ENCODE data around the gene FRMD4B.
A peak's percentile ranks its signal among the peaks of the same experiment; 100 is the strongest.

Gene FRMD4B

DNA sequence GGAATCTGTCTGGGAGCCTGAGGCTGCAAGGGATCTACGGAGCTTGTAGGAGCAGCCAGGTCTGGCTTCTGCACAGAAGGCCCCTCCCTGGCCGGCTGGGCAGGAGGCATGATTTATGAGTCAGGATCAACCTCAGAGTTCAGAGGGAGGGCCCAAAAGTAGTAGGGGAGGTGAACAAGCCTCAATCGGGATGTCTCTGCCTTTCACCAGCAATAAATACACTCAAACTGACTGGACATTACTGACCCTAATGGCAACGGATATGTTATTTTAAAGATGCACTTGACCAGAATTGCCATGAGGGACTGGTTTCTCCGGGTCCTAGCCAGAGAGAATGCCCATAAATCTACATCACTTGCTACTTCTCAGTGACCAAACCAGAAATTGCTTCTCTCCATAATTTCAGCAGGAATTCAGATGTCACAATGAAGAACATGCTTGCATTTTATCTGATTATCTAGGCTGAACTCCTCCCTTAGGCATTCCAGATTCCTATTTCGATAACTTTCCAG is 153.9 kb downstream of the FRMD4B start:
- no peak for DNase-seq (ENCODE audit: low read depth)
- no peak overlapping the region for H3K4me3 ChIP-seq (ENCODE audit: low read depth, low read length)

DNA sequence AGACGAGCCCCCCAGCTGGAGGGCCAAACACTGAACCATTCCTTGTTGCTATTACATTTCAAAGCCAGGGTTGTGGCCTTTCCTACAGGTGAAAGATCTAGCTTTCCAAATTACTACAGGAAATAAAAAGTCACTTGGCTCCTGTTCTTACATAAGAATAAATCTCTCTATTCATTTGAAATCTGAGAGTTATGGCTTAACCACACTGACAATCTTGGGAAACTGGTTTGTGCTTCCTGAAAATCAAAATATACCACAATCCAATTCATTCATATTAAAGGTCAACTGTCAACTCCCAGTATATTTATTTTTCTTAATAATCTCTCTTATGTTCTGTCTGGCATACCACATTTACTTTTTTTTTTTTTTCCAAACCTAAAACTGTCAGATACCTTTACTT is 159.8 kb downstream of the FRMD4B start:
- no peak for DNase-seq (ENCODE audit: low read depth)
- H3K4me3 ChIP-seq (ENCODE audit: low read depth, low read length): no peak overlapping the region

- no peak for DNase-seq (ENCODE audit: low read depth)
- H3K4me3 ChIP-seq (ENCODE audit: low read depth, low read length): no peak overlapping the region
These were observed 166.7 kb downstream of the FRMD4B start for GRCh38 chr3:69219101-69219708.

GRCh38 chr3:69218079-69218478 is 167.8 kb downstream of the FRMD4B start:
- no peak for DNase-seq (ENCODE audit: low read depth)
- H3K4me3 ChIP-seq (ENCODE audit: low read depth, low read length): no peak overlapping the region

DNA sequence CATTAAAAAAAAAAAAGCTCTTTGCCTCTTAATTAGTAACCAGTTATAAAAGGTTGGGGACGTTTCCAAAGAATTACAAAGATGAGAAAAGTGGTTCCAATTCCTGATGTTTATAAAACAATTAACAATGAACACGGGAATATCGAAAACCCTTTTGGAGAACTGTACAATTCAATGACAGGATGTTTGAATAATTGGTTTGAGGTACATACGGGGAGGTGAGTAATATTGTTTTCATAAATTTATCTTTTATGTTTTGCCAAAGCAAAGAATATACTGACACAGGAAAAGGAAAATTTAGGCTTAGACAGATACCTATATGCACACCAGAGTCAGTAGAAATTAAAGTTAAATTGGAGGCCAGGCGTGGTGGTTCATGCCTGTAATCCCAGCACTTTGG is 168.9 kb downstream of the FRMD4B start:
- no peak for DNase-seq (ENCODE audit: low read depth)
- H3K4me3 ChIP-seq (ENCODE audit: low read depth, low read length): no peak overlapping the region

DNA sequence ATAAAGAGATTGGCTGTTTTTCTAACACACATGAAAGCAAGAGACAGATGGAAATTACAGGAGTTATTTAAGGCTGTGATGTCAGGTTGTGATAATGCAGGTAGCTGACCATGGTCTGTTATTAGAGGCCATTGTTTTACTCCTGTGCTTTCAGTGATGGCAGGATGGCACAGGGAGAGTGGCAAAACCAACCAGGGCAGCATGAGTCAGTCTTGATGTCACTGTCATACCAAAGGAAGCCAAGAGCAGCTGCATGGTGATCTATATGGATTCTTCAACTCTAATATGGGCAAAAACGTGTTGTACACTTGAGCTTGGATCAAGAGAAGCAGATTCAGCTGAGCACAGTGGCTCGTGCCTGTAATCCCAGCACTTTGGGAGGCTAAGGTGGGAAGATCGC is 171.6 kb downstream of the FRMD4B start:
- H3K4me3 ChIP-seq (ENCODE audit: low read depth, low read length): no peak overlapping the region
- DNase-seq (ENCODE audit: low read depth): no peak

DNA sequence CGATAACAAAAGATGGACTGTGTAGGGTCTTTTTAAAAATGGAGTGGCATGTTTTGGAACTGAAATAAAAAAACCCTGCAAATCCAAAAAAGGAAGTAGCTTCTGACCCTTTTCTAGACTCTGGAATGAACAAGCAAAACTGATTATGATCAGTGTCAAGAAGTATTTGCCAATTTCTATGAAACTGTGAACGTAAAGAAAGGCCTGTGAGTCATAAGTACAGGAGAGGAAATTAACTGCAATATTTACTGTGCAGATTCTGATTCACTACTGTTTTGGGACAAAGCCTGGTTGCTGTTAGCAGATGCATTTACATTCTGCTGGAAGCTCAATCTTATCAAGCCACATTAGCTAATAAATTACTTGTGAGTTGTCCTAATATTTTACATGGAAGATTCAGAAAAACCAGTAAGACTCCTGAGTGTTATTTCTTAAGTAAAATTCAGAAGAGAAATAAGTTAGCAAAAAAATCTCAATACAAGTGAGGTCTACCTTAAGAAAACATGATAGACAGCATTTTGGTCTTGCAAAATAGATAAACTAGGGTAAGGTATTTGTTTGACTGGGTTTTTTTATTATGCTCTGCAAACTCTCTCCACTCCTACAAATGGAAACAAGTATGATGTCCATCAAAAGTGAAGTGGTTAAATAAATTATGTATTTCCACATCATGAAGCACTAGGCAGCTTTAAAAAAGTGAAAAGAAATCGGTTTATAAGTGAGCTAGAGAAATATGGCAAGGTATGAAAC is 173.3 kb downstream of the FRMD4B start:
- DNase-seq (ENCODE audit: low read depth): peak; percentile 60
- H3K4me3 ChIP-seq (ENCODE audit: low read depth, low read length): no peak overlapping the region

- no peak overlapping the region for H3K4me3 ChIP-seq (ENCODE audit: low read depth, low read length)
- DNase-seq (ENCODE audit: low read depth): no peak
These were observed 175.7 kb downstream of the FRMD4B start for GRCh38 chr3:69210068-69210730.

GRCh38 chr3:69209413-69209812 is 176.5 kb downstream of the FRMD4B start:
- DNase-seq (ENCODE audit: low read depth): no peak
- H3K4me3 ChIP-seq (ENCODE audit: low read depth, low read length): no peak overlapping the region

- no peak for DNase-seq (ENCODE audit: low read depth)
- no peak overlapping the region for H3K4me3 ChIP-seq (ENCODE audit: low read depth, low read length)
These were observed 178.9 kb downstream of the FRMD4B start for GRCh38 chr3:69207031-69207430.

DNA sequence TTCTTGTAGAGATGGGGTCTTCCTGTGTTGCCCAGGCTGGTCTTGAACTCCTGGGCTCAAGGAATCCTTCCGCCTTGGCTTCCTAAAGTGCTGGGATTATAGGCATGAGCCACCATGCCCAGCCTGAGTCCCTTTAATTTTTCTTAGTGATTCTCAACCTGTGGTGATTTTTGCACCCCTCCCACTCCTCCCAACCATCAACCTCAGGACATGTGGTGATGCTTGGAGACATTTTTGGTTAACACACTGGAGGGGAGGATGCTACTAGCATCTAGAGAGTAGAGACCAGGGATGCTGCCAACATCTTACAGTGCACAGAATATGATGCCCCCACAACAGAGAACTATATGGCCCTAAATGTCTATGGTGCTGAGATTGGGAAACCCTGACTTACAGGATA is 180.5 kb downstream of the FRMD4B start:
- DNase-seq (ENCODE audit: low read depth): no peak
- H3K4me3 ChIP-seq (ENCODE audit: low read depth, low read length): no peak overlapping the region

DNA sequence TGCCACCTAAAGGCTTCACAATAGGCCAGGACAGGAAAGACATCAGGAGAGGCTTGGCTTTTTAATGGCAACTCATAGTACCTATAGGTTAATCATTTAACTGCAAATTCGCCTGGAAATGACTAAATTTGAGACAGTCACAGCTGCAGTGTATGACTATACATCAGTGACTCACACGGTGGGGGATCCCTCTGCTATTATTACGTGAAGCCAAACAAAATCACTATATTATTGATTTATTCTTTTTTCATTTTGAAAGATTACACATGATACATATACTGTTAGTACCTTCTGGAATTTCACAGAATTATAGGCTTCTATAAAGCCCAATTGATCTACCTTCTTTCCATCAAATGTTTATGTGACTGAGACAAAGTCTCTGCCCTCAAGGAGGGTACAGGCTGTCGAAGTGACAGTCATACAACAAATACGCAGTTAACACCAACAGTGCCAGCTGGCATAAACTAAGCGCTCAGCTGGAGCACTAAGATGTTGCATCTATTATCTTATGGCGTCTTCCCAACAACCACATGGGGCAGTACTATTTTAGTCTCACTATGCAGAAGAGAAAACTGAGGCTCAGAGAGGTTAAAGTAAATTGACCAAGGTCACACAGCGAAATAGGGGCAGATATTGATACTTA is 181.5 kb downstream of the FRMD4B start:
- no peak overlapping the region for H3K4me3 ChIP-seq (ENCODE audit: low read depth, low read length)
- no peak for DNase-seq (ENCODE audit: low read depth)

DNA sequence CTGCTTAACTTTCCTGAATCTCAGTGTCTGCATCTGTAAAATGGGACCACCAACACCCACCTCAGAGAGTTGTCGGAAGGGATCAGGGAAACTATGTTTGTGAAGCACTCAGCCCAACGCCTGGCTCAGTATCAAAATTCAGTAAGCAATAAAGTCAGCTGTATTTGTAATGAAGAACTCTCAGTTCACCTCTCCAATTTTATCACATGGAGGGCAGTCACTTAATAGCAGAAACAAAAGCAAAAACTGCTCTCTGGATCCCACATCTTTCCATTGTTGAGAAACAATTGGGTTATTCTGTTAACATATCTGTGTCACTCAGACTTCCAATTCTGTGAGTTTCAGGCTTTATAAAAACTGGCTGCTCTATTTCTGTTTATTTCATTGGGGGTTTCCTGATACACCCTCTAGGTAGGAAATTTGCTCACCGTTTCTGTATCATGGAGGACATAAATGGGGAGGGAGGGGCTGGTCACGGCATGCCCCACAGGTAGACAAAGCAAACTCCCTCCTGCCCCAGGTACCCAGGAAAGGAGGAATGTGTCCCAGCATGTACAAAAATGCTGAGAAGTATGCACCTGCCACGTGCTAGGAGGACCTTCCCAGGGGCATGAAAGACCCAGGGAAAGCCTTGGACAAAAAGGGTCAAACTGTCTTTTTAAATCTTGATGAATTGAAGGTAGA is 182.1 kb downstream of the FRMD4B start:
- H3K4me3 ChIP-seq (ENCODE audit: low read depth, low read length): no peak overlapping the region
- DNase-seq (ENCODE audit: low read depth): no peak

GRCh38 chr3:69201658-69202057 is 184.2 kb downstream of the FRMD4B start:
- H3K4me3 ChIP-seq (ENCODE audit: low read depth, low read length): no peak overlapping the region
- DNase-seq (ENCODE audit: low read depth): no peak

DNA sequence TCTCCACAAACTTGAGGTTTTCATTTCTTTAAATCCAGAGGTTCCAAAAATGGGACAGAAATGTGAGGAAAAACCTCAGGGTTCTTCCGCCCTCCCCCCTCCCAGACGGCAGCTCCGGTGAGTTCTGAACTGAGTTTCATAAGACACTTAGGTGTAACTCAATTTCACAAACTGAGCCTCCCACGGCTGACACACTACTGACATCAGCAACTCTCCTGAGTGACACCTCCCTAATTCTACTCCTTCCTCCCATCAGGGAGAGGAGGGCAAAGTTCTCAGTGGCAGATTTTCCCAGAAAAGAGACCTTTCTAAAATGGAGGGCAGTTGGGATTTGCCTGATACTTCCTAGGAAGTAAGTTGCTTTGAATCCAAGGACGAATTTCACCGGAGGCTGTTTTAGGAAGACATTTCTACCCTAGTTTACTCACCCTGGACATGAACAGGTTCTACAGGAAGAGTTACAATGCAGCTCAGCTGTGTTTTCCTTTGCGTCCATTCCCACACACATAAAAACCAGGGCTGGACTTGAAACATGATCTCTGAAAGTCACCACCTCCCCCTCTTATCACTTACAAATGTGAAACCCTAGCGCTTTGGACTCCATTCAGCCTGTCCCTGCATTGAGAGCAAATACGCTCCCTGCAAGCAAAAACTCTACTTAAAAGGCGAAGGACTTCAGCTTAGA is 185.4 kb downstream of the FRMD4B start:
- DNase-seq (ENCODE audit: low read depth): peak; percentile 27

GRCh38 chr3:69199942-69200341 is 185.9 kb downstream of the FRMD4B start:
- no peak for DNase-seq (ENCODE audit: low read depth)
- H3K4me3 ChIP-seq (ENCODE audit: low read depth, low read length): peak overlapping the region; percentile 31

More for the DNA sequence above, 185.4 kb downstream of the FRMD4B start:
- H3K4me3 ChIP-seq (ENCODE audit: low read depth, low read length): peak overlapping the region; percentile 31

DNA sequence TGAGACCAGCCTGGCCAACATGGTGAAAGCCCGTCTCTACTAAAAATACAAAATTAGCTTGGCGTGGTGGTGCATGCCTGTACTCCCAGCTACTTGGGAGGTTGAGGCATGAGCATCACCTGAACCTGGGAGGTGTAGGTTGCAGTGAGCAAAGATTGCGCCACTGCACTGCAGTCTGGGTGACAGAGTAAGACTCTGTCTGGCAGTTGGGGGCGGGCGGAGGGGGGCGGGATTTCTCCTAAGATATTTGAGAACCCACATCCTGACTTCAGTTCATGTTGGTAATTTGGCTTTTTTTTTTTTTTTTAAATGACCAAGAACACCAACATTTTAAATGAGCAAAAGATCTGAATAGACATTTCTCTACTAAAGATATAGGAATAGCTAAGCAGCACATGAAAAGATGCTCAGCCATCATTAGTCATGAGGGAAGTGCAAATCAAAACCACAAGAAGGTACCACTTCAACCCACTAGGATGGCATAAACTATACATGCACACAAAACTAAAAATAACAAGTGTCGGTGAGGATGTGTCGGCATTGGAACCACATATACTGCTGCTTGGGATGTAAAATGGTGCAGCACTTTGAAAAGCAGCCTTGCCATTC is 187.9 kb downstream of the FRMD4B start:
- DNase-seq (ENCODE audit: low read depth): no peak
- H3K4me3 ChIP-seq (ENCODE audit: low read depth, low read length): no peak overlapping the region

DNA sequence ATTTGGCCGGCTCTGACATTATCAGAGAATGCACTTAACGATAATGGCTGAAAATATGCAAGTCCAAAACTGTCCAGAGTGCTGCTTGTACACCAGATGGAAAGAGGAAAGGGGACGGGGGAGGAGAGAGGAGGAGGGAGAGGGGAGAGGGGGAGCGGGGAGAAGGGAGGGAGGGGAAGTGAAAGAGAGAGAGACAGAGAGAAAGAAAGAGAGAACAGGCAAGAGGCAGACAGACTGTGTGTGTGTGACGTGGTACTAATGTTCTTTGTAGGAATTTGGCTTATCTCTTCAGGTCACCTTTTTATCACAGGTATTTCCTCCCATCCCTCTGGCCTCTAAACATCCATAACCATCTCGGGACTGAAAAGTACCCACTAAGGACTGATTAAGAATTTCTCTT is 188.4 kb downstream of the FRMD4B start:
- H3K4me3 ChIP-seq (ENCODE audit: low read depth, low read length): no peak overlapping the region
- no peak for DNase-seq (ENCODE audit: low read depth)

GRCh38 chr3:69196876-69197275 is 189.0 kb downstream of the FRMD4B start:
- no peak overlapping the region for H3K4me3 ChIP-seq (ENCODE audit: low read depth, low read length)
- DNase-seq (ENCODE audit: low read depth): no peak

Measured in skeletal muscle cell (primary cell).